Activated CD8-positive, alpha-beta memory T cell treated with anti-CD3 and anti-CD28 coated beads, Interleukin-2, amount 50 U/mL, for 48 hours (primary cell): Measurements from ENCODE around the gene PLAAT3.
"Not testable (repeated sequence)": the region's sequence is repeated elsewhere in the genome, so short reads cannot be mapped to it uniquely, and the experiment has no call there.

Experiments
- DNase-seq: peaks from one replicate; pipeline ENCODE4 v3.0.0-alpha.2; 2020

Gene PLAAT3

DNA sequence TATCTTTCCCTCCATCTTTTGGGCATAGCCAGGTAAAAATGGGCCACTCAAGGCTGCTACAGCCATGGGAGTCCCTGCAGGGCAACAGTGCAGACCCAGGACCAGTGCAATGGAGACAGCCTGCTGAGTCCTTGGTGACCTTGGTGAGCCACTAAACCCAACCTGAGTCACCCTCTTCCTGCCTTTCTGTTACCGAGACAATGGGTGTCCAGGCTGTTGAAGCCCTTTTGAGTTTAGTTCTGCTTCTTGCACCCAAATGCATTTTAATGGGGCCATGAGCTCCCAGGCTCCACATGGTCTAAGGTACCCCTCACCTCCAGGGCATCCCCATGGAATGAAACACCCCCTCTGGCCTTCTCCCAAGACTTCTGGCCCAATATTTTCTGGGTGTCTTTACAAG lies 78.5 kb downstream of the PLAAT3 start:
- DNase-seq, result no peak

GRCh38 chr11:63534895-63535461 lies 79.3 kb downstream of the PLAAT3 start:
- no peak for DNase-seq

- DNase-seq, result no peak
Measured at GRCh38 chr11:63534076-63534475, 80.2 kb downstream of the PLAAT3 start.

DNA sequence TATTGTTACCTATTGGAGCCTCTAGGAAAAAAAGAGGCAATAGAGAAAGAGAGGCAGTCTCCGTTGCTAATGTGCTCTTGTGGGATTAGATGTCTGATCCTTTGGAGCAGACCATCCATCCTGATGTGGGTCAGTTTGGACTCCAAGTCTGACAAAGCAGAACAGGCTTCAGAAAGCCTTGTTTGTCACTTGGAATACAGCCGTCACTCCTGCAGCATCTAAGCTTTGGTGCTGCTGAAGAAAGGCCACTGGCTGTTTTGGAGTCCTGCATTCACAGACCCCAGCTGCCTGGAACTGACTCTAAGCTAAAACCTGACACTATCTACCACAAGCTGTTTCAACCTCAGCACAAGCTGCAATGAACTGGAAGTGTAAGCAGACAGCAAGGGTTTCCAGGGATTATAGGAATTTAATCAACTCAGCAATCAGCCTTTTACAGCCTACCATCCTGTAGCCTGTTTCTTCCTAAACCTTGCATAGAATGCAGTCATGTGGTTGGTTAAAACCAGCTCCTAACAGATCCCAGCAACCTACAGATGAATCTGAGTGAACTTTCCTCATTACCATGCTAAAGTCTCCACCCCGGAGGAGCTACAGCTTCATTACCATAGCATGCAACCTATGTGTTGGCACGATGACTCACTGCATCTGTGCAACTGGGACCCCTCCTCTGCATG lies 81.3 kb downstream of the PLAAT3 start:
- no peak for DNase-seq

DNA sequence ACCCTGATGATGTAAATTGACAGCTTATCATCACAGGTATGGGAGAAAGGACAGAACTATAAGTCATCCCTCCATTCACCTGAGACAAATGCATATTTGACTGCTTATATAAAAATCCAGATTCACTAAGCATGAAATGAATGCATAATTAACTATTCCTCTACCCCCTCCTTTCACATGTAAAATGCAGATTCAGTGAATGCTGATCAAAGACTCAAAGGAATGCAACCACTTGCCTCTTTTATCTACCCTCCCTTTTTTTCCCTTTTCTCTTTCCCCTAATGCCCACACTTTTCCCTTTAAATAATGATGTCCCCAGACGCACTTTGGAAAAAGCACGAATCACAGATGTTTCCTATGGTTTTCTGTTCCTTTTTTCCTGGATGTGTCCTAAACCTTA lies 82.1 kb downstream of the PLAAT3 start:
- no peak for DNase-seq

- DNase-seq, result not testable (repeated sequence)
Measured at GRCh38 chr11:63531074-63531792, 83.0 kb downstream of the PLAAT3 start.

DNA sequence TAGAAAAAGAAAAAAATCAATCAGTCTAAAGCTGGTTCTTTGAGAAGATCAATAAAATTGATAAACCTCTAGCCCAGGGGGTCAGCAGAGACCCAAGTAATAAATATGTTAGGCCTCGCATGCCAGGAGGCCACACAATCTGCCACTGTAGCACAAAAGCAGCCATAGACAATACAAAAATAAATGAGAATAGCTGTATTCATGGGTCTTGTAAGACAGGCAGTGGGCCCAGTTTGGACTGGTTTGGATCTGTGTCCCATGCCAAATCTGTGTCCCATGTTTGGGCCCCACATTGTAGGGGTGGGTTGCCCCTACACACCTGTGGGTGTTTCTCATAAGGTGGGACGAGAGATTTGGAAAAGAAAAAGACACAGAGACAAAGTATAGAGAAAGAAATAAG lies 84.2 kb downstream of the PLAAT3 start:
- DNase-seq, result no peak

GRCh38 chr11:63529373-63529772 lies 84.9 kb downstream of the PLAAT3 start:
- DNase-seq, result not testable (repeated sequence)

GRCh38 chr11:63528729-63529278 lies 85.4 kb downstream of the PLAAT3 start:
- not testable (repeated sequence) for DNase-seq

- DNase-seq, result not testable (repeated sequence)
Measured at GRCh38 chr11:63528156-63528555, 86.1 kb downstream of the PLAAT3 start.

DNA sequence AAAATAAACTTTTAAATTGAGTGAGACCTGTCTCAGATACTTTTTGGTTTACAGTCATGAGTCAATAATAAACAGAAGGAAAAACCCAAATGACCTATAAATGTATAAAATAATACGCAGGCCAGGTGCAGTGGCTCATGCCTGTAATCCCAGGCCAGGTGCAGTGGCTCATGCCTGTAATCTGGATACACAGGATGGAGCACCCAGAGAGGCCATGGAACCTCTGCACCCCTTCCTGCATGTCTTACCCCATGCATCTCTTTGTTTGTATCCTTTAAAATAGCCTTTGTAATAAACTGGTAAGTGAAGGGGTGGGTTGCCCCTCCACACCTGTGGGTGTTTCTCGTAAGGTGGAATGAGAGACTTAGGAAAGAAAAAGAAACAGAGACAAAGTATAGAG lies 86.6 kb downstream of the PLAAT3 start:
- DNase-seq, result no peak
